Measurements from ENCODE around the gene CEP44.

DNA sequence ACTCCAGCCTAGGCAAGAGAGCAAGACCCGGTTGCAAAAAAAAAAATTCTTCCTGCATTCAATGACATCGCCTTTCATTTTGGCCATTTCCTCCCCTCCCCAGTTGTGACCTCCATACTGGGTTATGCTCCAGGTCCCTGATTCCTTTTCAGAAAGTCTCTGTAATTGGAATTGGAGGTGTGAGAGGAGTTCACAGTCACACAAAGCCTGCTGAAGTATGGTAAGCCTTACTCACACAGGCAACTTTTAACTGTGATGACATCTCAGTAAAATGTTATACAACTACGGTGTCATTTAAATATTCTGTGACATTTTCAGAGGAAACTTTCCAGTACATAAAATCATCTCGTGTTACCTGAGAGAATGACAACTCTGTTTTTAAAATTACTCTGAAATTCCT is 73.6 kb downstream of the CEP44 start:
- TF ChIP-seq, protein P1, sequence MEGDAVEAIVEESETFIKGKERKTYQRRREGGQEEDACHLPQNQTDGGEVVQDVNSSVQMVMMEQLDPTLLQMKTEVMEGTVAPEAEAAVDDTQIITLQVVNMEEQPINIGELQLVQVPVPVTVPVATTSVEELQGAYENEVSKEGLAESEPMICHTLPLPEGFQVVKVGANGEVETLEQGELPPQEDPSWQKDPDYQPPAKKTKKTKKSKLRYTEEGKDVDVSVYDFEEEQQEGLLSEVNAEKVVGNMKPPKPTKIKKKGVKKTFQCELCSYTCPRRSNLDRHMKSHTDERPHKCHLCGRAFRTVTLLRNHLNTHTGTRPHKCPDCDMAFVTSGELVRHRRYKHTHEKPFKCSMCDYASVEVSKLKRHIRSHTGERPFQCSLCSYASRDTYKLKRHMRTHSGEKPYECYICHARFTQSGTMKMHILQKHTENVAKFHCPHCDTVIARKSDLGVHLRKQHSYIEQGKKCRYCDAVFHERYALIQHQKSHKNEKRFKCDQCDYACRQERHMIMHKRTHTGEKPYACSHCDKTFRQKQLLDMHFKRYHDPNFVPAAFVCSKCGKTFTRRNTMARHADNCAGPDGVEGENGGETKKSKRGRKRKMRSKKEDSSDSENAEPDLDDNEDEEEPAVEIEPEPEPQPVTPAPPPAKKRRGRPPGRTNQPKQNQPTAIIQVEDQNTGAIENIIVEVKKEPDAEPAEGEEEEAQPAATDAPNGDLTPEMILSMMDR (IDR thresholded peaks at IDR 0.05), result no peak
- no peak for TF ChIP-seq ZFX (IDR thresholded peaks at IDR 0.05; ENCODE audit: borderline replicate concordance)
